GM23338 (cell line): Measurements from ENCODE around the gene TTC28.
A peak's percentile ranks its signal among the peaks of the same experiment; 100 is the strongest.

Experiments
- CREB1 ChIP-seq: fragments of 250-450 bp; sonication (Bioruptor Pico); IDR thresholded peaks from 2 replicates; pipeline ENCODE4 v1.5.0; 2020; ENCODE audit warnings: low read depth, mild to moderate bottlenecking, moderate library complexity
- EZH2 ChIP-seq: fragments of 200-600 bp; sonication (generic); IDR thresholded peaks from one replicate; pipeline ENCODE4 v1.8.0; 2017; ENCODE audit warnings: antibody characterized with exemption, mild to moderate bottlenecking, low read depth; ENCODE audit not compliant: unreplicated experiment
- EZH2phosphoT487 ChIP-seq: fragments of 200-600 bp; sonication (generic); IDR thresholded peaks from one replicate; pipeline ENCODE4 v1.8.1; 2018; ENCODE audit warnings: antibody characterized with exemption; ENCODE audit not compliant: unreplicated experiment
- JUNB ChIP-seq: IDR thresholded peaks from one replicate; pipeline ENCODE4 v1.6.1; 2016; ENCODE audit warnings: antibody characterized with exemption; ENCODE audit not compliant: unreplicated experiment
- NANOG ChIP-seq: IDR thresholded peaks from 2 replicates; pipeline ENCODE4 v1.6.1; 2016; ENCODE audit warnings: antibody characterized with exemption, borderline replicate concordance
- POLR2AphosphoS5 ChIP-seq: IDR thresholded peaks from 2 replicates; pipeline ENCODE4 v1.6.1; 2016; ENCODE audit warnings: antibody characterized with exemption, low read depth
- STAT1 ChIP-seq: IDR thresholded peaks from one replicate; pipeline ENCODE4 v1.6.1; 2016; ENCODE audit warnings: antibody characterized with exemption; ENCODE audit not compliant: unreplicated experiment
- ZNF331 ChIP-seq: fragments of 250-450 bp; sonication (Bioruptor Pico); IDR thresholded peaks from 2 replicates; pipeline ENCODE4 v1.5.0; 2020; ENCODE audit warnings: low read depth, mild to moderate bottlenecking, moderate library complexity
- TF ChIP-seq, protein P1 (sequence below), 2 experiments: fragments of 200-600 bp in 1 of 2; sonication (generic) in 1 of 2; conservative IDR thresholded peaks; 2 replicates each; pipeline versions ENCODE4 v1.5.1 to v1.6.1; 2016 to 2017; ENCODE audit warnings: antibody characterized with exemption in 2 of 2, low read depth in 2 of 2, mild to moderate bottlenecking in 2 of 2, moderate library complexity in 1 of 2
- TF ChIP-seq, protein P2 (sequence below): IDR thresholded peaks from one replicate; pipeline ENCODE4 v1.6.1; 2018; ENCODE audit warnings: antibody characterized with exemption; ENCODE audit not compliant: unreplicated experiment

DNA sequence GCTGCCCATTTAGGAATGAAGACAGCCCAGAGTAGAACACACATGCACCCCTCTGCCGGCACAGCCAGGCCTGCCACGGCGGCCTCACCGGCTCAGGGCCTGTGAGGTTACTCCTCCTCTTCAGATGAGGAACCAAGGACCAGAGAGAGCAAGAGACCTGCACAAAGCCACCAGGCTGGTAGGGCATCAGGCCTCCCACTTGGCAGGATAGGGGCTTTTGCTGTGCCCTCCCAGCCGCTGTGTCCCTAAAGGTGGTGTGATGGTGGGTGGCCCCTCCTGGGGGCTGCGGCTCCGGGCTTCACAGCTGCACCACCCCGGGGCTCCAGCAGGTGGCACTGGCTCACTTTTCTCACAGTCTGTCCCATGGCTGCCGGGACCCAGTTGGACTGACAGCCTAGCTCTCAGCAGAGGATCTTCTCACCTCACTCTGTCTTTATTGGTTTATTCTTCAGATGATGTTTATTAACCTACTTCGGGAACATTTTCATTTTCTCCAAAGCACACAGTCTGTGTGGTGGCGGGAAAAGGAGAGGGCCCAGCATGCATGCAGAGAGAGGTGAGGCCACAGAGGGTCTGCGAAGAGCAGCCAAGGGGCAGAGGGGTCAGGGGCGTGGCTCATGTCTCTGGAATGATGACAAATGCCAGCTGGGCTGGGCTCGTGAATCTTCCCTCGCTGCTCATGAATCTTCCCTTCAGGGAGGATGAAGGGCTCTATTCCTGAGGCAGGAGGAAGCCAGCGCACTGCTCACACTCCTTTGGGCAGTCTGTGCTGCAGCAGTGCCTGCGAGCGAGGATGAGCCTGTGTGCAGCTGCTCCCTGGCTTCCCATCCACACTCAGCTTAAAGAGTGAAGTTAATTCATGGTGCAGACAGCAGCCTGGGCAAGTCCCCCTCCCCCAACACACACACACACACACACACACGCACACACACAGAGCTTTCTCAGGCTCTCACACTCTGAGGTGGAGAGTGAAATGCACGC, 659.5 kb downstream of the TTC28 start:
- TF ChIP-seq, protein P1, sequence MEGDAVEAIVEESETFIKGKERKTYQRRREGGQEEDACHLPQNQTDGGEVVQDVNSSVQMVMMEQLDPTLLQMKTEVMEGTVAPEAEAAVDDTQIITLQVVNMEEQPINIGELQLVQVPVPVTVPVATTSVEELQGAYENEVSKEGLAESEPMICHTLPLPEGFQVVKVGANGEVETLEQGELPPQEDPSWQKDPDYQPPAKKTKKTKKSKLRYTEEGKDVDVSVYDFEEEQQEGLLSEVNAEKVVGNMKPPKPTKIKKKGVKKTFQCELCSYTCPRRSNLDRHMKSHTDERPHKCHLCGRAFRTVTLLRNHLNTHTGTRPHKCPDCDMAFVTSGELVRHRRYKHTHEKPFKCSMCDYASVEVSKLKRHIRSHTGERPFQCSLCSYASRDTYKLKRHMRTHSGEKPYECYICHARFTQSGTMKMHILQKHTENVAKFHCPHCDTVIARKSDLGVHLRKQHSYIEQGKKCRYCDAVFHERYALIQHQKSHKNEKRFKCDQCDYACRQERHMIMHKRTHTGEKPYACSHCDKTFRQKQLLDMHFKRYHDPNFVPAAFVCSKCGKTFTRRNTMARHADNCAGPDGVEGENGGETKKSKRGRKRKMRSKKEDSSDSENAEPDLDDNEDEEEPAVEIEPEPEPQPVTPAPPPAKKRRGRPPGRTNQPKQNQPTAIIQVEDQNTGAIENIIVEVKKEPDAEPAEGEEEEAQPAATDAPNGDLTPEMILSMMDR (conservative IDR thresholded peaks at IDR 0.05; ENCODE audit: low read depth in 2 of 2) = peak; percentile 87 to 91
- TF ChIP-seq JUNB (no peak), NANOG (no peak), POLR2AphosphoS5 (no peak), ZNF331 (CRISPR knock-in tag) (no peak), EZH2 (no peak), EZH2phosphoT487 (no peak), CREB1 (no peak), STAT1 (no peak)
- TF ChIP-seq, protein P2, sequence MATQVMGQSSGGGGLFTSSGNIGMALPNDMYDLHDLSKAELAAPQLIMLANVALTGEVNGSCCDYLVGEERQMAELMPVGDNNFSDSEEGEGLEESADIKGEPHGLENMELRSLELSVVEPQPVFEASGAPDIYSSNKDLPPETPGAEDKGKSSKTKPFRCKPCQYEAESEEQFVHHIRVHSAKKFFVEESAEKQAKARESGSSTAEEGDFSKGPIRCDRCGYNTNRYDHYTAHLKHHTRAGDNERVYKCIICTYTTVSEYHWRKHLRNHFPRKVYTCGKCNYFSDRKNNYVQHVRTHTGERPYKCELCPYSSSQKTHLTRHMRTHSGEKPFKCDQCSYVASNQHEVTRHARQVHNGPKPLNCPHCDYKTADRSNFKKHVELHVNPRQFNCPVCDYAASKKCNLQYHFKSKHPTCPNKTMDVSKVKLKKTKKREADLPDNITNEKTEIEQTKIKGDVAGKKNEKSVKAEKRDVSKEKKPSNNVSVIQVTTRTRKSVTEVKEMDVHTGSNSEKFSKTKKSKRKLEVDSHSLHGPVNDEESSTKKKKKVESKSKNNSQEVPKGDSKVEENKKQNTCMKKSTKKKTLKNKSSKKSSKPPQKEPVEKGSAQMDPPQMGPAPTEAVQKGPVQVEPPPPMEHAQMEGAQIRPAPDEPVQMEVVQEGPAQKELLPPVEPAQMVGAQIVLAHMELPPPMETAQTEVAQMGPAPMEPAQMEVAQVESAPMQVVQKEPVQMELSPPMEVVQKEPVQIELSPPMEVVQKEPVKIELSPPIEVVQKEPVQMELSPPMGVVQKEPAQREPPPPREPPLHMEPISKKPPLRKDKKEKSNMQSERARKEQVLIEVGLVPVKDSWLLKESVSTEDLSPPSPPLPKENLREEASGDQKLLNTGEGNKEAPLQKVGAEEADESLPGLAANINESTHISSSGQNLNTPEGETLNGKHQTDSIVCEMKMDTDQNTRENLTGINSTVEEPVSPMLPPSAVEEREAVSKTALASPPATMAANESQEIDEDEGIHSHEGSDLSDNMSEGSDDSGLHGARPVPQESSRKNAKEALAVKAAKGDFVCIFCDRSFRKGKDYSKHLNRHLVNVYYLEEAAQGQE = no peak
